Large intestine (tissue), 3 donors: ENCODE data around the gene GCH1. TPM values are rescaled to one million over a fixed set of nuclear protein-coding genes. Genes with fewer than 3 reads are reported as not detected.
"Not testable (repeated sequence)": the region's sequence is repeated elsewhere in the genome, so short reads cannot be mapped to it uniquely, and the experiment has no call there.

Experiments
- DNase-seq, 2 donors: peaks; one replicate each; pipeline versions ENCODE4 v3.0.0 to v3.0.0-alpha.2; 2013
- H3K27ac ChIP-seq: one replicate; pipeline ENCODE4 v1.5.1; 2013; ENCODE audit warnings: low read length
- H3K27me3 ChIP-seq: 2 replicates; pipeline ENCODE4 v1.6.1; 2013; ENCODE audit warnings: low read length; ENCODE audit not compliant: control insufficient read depth, insufficient read depth
- H3K36me3 ChIP-seq: 2 replicates; pipeline ENCODE4 v1.6.1; 2013; ENCODE audit warnings: low read length; ENCODE audit not compliant: control insufficient read depth, insufficient read depth
- H3K4me1 ChIP-seq: one replicate; pipeline ENCODE4 v1.6.1; 2013; ENCODE audit warnings: low read length; ENCODE audit not compliant: control insufficient read depth, insufficient read depth
- H3K4me3 ChIP-seq: one replicate; pipeline ENCODE4 v1.5.1; 2013; ENCODE audit warnings: low read length
- H3K9me3 ChIP-seq: one replicate; pipeline ENCODE4 v1.6.1; 2013; ENCODE audit warnings: mild to moderate bottlenecking, low read depth, low read length, moderate library complexity; ENCODE audit not compliant: control insufficient read depth
- WGBS: methylation state at CpG from one replicate; pipeline ENCODE4 v1.1.5; 2013; ENCODE audit warnings: low lambda C conversion rate; ENCODE audit not compliant: insufficient coverage; 5-methylcytosine and 5-hydroxymethylcytosine counted together
- polyA plus RNA-seq: library from polyadenylated mRNA; unstranded; fragments of 120-200 nt; gene quantifications from one replicate; pipeline ENCODE4 v1.2.1, GENCODE V29; 2013

The GCH1 gene
- polyA plus RNA-seq, 1 donor: 27.5 TPM

GRCh38 chr14:54931598-54932340 lies 29.1 kb upstream of the GCH1 start:
- no peak overlapping the region for H3K27ac ChIP-seq
- no peaks in the 10 kb centered on the region for H3K36me3 ChIP-seq
- H3K27me3 ChIP-seq: no peaks in the 10 kb centered on the region
- WGBS: 100% methylated on average over 2 of the region's 3 CpGs
- DNase-seq: no peak
- H3K4me3 ChIP-seq: no peak overlapping the region
- no peaks in the 10 kb centered on the region for H3K4me1 ChIP-seq
- H3K9me3 ChIP-seq: no peaks in the 10 kb centered on the region

- DNase-seq: no peak
- Histone ChIP-seq H3K9me3 (no peaks in the 10 kb centered on the region), H3K4me1 (no peaks in the 10 kb centered on the region), H3K27me3 (no peaks in the 10 kb centered on the region), H3K36me3 (no peaks in the 10 kb centered on the region), H3K27ac (no peak overlapping the region), H3K4me3 (no peak overlapping the region)
- WGBS: 100% methylated on average over 1 of the region's 1 CpG
These were observed 28.5 kb upstream of the GCH1 start for GRCh38 chr14:54931101-54931500.

DNA sequence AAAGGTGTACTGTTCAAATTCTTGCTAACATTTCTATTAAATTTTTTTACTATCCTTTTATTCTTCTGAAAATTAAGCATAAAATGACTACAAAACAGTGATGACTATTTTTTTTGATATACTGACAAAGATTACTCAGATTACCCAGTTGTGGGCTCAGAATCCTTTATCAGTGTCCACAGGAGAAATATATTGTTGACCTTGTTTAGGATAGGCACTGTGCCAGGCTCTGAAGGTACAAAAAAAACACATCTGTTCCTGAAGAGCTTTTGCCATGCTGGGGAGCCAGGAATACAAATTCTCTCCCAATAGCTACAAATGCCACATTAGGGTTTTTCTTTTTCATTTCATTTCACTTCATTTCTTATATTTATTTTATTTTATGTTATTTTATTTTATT lies 26.9 kb upstream of the GCH1 start:
- Histone ChIP-seq H3K27ac (no peak overlapping the region), H3K36me3 (no peaks in the 10 kb centered on the region), H3K4me1 (no peaks in the 10 kb centered on the region), H3K4me3 (no peak overlapping the region), H3K27me3 (no peaks in the 10 kb centered on the region), H3K9me3 (no peaks in the 10 kb centered on the region)
- no peak for DNase-seq

- H3K4me1 ChIP-seq: no peaks in the 10 kb centered on the region
- H3K27me3 ChIP-seq: no peaks in the 10 kb centered on the region
- no peak overlapping the region for H3K4me3 ChIP-seq
- no peak for DNase-seq
- no peak overlapping the region for H3K27ac ChIP-seq
- H3K9me3 ChIP-seq: no peaks in the 10 kb centered on the region
- no peaks in the 10 kb centered on the region for H3K36me3 ChIP-seq
These were observed 25.6 kb upstream of the GCH1 start for GRCh38 chr14:54928216-54928615.

DNA sequence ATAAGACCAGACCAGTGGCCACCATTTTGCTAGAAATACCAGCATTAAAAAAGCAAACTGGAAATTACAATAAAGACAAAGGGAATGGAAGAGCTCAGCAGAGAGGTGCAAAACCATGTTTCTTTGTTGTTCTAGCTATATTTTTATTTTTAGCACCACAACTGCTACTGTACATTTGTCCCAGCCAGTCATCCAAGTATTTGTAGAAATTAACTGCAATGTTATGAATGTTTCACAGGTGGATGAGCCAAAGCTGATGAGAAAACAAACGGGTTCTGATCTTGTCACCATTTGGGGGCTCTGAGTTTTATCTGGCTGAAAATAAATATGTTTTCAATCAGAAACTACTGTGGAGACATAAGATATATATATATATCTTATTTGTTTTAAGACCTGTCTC lies 24.9 kb upstream of the GCH1 start:
- DNase-seq: no peak
- Histone ChIP-seq H3K27me3 (no peaks in the 10 kb centered on the region), H3K4me3 (no peak overlapping the region), H3K36me3 (no peaks in the 10 kb centered on the region), H3K4me1 (no peaks in the 10 kb centered on the region), H3K27ac (no peak overlapping the region), H3K9me3 (no peaks in the 10 kb centered on the region)
- no CpG with 5 or more reads among the region's 1 CpG for WGBS

- not testable (repeated sequence) for H3K27ac ChIP-seq, H3K4me1 ChIP-seq, H3K27me3 ChIP-seq, H3K9me3 ChIP-seq, H3K36me3 ChIP-seq, DNase-seq, H3K4me3 ChIP-seq
- no CpG with 5 or more reads among the region's 5 CpGs for WGBS
These were observed 23.9 kb upstream of the GCH1 start for GRCh38 chr14:54926570-54926969.

DNA sequence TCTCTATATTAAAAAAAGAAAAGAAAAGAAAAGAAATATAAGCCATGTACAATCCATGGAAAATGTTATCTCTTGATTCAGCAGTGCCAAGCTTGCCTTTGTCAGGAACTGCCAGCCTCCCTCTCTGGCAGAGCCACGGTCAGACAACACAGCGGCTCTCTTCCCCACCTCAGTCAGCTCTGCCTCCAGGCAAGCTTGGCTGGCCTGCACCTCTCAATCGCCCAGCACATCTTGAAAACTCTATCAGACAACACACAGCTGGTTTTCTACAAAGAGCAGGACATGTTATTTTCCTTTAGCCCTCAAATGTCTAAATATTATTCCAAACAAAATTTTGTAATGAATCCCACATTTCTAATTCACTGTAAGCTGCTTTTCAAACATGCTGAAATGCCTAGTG lies 20.0 kb upstream of the GCH1 start:
- H3K27me3 ChIP-seq: no peaks in the 10 kb centered on the region
- WGBS: 60% methylated on average over 1 of the region's 3 CpGs
- no peak overlapping the region for H3K4me3 ChIP-seq
- DNase-seq: no peak
- H3K9me3 ChIP-seq: no peaks in the 10 kb centered on the region
- no peaks in the 10 kb centered on the region for H3K4me1 ChIP-seq
- H3K27ac ChIP-seq: no peak overlapping the region
- H3K36me3 ChIP-seq: no peaks in the 10 kb centered on the region

DNA sequence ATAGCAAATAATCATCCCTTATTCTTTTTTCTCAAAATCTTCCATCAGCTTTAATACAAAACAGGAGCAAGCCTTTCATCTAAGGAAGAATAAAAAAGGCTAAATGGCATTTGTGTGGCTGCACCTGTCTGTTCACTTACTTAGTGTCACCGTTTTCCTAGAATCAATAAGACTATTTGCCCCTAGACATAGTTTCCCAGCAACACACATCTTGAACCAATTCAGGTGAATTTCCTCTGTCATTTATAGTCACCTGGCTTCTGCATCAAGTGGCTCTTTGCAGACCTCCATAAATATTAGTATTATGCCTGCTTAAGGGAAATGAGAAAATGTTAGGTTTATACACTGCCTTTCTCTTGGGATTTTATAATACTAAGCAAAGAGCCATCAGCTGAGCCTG lies 17.4 kb upstream of the GCH1 start:
- no peaks in the 10 kb centered on the region for H3K36me3 ChIP-seq
- H3K9me3 ChIP-seq: no peaks in the 10 kb centered on the region
- H3K4me1 ChIP-seq: no peaks in the 10 kb centered on the region
- H3K4me3 ChIP-seq: no peak overlapping the region
- no CpG with 5 or more reads among the region's 1 CpG for WGBS
- no peak overlapping the region for H3K27ac ChIP-seq
- DNase-seq: no peak
- no peaks in the 10 kb centered on the region for H3K27me3 ChIP-seq

- no peaks in the 10 kb centered on the region for H3K9me3 ChIP-seq
These were observed 16.7 kb upstream of the GCH1 start for GRCh38 chr14:54919330-54919729.

GRCh38 chr14:54918427-54918826 lies 15.8 kb upstream of the GCH1 start:
- Histone ChIP-seq H3K4me3 (no peak overlapping the region), H3K4me1 (no peaks in the 10 kb centered on the region), H3K9me3 (no peaks in the 10 kb centered on the region), H3K27ac (no peak overlapping the region), H3K36me3 (no peaks in the 10 kb centered on the region), H3K27me3 (no peaks in the 10 kb centered on the region)
- no peak for DNase-seq
- no CpG with 5 or more reads among the region's 5 CpGs for WGBS

More at GRCh38 chr14:54919330-54919729, 16.7 kb upstream of the GCH1 start:
- no peak overlapping the region for H3K4me3 ChIP-seq
- no peak for DNase-seq
- H3K27ac ChIP-seq: no peak overlapping the region
- no peaks in the 10 kb centered on the region for H3K36me3 ChIP-seq
- H3K4me1 ChIP-seq: no peaks in the 10 kb centered on the region
- no peaks in the 10 kb centered on the region for H3K27me3 ChIP-seq

DNA sequence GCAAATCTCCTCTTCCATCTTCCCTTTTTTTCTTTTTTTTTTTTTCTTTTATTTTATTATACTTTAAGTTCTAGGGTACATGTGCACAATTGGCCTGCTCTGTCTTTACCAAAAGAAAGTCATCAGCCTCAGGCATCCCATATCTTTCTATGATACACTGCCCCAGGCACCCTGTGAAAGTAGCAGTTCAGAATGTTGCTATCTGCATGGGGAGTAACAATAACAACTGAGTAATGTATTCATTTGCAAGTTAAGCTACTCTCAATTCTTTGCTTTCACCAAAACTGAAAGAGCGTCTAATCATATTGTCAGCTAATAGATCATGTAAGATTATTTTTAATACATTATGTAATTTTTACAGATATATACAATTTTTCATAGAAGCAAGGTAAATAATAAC lies 13.5 kb upstream of the GCH1 start:
- 100% methylated on average over 1 of the region's 1 CpG for WGBS
- Histone ChIP-seq H3K4me3 (no peak overlapping the region), H3K36me3 (no peaks in the 10 kb centered on the region), H3K4me1 (no peaks in the 10 kb centered on the region), H3K9me3 (no peaks in the 10 kb centered on the region), H3K27me3 (no peaks in the 10 kb centered on the region), H3K27ac (no peak overlapping the region)
- no peak for DNase-seq
